H9 (cell line): ENCODE data around the gene TRAF3. TPM values are rescaled to one million over a fixed set of nuclear protein-coding genes. Genes with fewer than 3 reads are reported as not detected.

ENCODE experiments used
- DNase-seq: peaks from one replicate; pipeline ENCODE4 v3.0.0-alpha.2; 2017
- H2AFZ ChIP-seq: one replicate; pipeline ENCODE4 v1.6.1; 2013; ENCODE audit warnings: mild to moderate bottlenecking, low read length, control low read depth, moderate library complexity
- H2AK5ac ChIP-seq: 2 replicates; pipeline ENCODE4 v1.6.1; 2013; ENCODE audit warnings: low read length, control low read depth, mixed read lengths; ENCODE audit not compliant: insufficient read length
- H2BK120ac ChIP-seq: one replicate; pipeline ENCODE4 v1.6.1; 2013; ENCODE audit warnings: low read depth, mild to moderate bottlenecking, low read length, control low read depth, inconsistent platforms; ENCODE audit not compliant: poor library complexity, severe bottlenecking
- H2BK12ac ChIP-seq: 2 replicates; pipeline ENCODE4 v1.6.1; 2013; ENCODE audit warnings: low read length, control low read depth, mixed read lengths, low read depth; ENCODE audit not compliant: insufficient read length
- H2BK15ac ChIP-seq: 2 replicates; pipeline ENCODE4 v1.6.1; 2013; ENCODE audit warnings: low read depth, low read length, control low read depth
- H2BK20ac ChIP-seq: one replicate; pipeline ENCODE4 v1.6.1; 2013; ENCODE audit warnings: low read depth, mild to moderate bottlenecking, low read length, control low read depth, inconsistent platforms; ENCODE audit not compliant: poor library complexity, severe bottlenecking
- H2BK5ac ChIP-seq: 2 replicates; pipeline ENCODE4 v1.6.1; 2013; ENCODE audit warnings: low read length, control low read depth, mixed read lengths; ENCODE audit not compliant: insufficient read length
- H3K14ac ChIP-seq: 2 replicates; pipeline ENCODE4 v1.6.1; 2013; ENCODE audit warnings: low read length, control low read depth; ENCODE audit not compliant: insufficient read depth
- H3K18ac ChIP-seq: 2 replicates; pipeline ENCODE4 v1.6.1; 2013; ENCODE audit warnings: low read depth, mild to moderate bottlenecking, mixed read lengths, low read length, control low read depth; ENCODE audit not compliant: insufficient read length
- H3K23ac ChIP-seq: 2 replicates; pipeline ENCODE4 v1.6.1; 2013; ENCODE audit warnings: low read length, control low read depth, mixed read lengths, low read depth; ENCODE audit not compliant: insufficient read length
- H3K23me2 ChIP-seq: 2 replicates; pipeline ENCODE4 v1.6.1; 2013; ENCODE audit warnings: low read depth, mild to moderate bottlenecking, mixed read lengths, low read length, control low read depth; ENCODE audit not compliant: insufficient read length, poor library complexity, severe bottlenecking
- H3K27ac ChIP-seq: 2 replicates; pipeline ENCODE4 v1.5.1; 2013; ENCODE audit warnings: low read length, control low read depth, mixed read lengths, low read depth; ENCODE audit not compliant: insufficient read length
- H3K27me3 ChIP-seq: 2 replicates; pipeline ENCODE4 v1.6.1; 2013; ENCODE audit warnings: low read length, control low read depth, inconsistent platforms; ENCODE audit not compliant: insufficient read depth
- H3K4ac ChIP-seq: 2 replicates; pipeline ENCODE4 v1.6.1; 2013; ENCODE audit warnings: low read depth, mild to moderate bottlenecking, control low read depth, inconsistent platforms, low read length, moderate library complexity
- H3K4me1 ChIP-seq: 2 replicates; pipeline ENCODE4 v1.6.1; 2013; ENCODE audit warnings: low read length, control low read depth, inconsistent platforms; ENCODE audit not compliant: insufficient read depth
- H3K4me2 ChIP-seq: 2 replicates; pipeline ENCODE4 v1.6.1; 2013; ENCODE audit warnings: low read length, control low read depth, mixed read lengths; ENCODE audit not compliant: insufficient read length, insufficient read depth
- H3K56ac ChIP-seq: 2 replicates; pipeline ENCODE4 v1.6.1; 2013; ENCODE audit warnings: low read depth, mild to moderate bottlenecking, mixed read lengths, low read length, control low read depth; ENCODE audit not compliant: insufficient read length
- H3K79me1 ChIP-seq: 2 replicates; pipeline ENCODE4 v1.6.1; 2013; ENCODE audit warnings: low read depth, mild to moderate bottlenecking, moderate library complexity, low read length, control low read depth, inconsistent platforms; ENCODE audit not compliant: insufficient read depth, poor library complexity, severe bottlenecking
- H3K79me2 ChIP-seq: 2 replicates; pipeline ENCODE4 v1.6.1; 2013; ENCODE audit warnings: low read length, control low read depth, inconsistent platforms; ENCODE audit not compliant: insufficient read depth
- H3K9ac ChIP-seq: 2 replicates; pipeline ENCODE4 v1.6.1; 2013; ENCODE audit warnings: low read length, control low read depth, mixed read lengths; ENCODE audit not compliant: insufficient read length; ENCODE audit errors: extremely low read depth
- H3K9me3 ChIP-seq: one replicate; pipeline ENCODE4 v1.6.1; 2013; ENCODE audit warnings: low read depth, low read length, inconsistent platforms; ENCODE audit not compliant: control insufficient read depth
- H3T11ph ChIP-seq: one replicate; pipeline ENCODE4 v1.6.1; 2013; ENCODE audit warnings: mild to moderate bottlenecking, low read length, control low read depth, inconsistent platforms
- H4K20me1 ChIP-seq: one replicate; pipeline ENCODE4 v1.6.1; 2013; ENCODE audit not compliant: control insufficient read depth, insufficient read length, insufficient read depth
- H4K5ac ChIP-seq: 2 replicates; pipeline ENCODE4 v1.6.1; 2013; ENCODE audit warnings: low read depth, mild to moderate bottlenecking, mixed read lengths, low read length, control low read depth; ENCODE audit not compliant: insufficient read length
- H4K8ac ChIP-seq: replicated peaks from 2 replicates; pipeline ENCODE4 v1.6.1; 2013; ENCODE audit warnings: low read length, control low read depth, mixed read lengths, low read depth; ENCODE audit not compliant: insufficient read length
- H4K91ac ChIP-seq: 2 replicates; pipeline ENCODE4 v1.6.1; 2013; ENCODE audit warnings: low read depth, mild to moderate bottlenecking, moderate library complexity, mixed read lengths, low read length, control low read depth; ENCODE audit not compliant: insufficient read length
- H3K27ac Mint-ChIP-seq, 3 experiments: 2 replicates in 2 of 3; 3 replicates in 1 of 3; pipeline ENCODE4 v1.8.0; 2020 to 2021; ENCODE audit warnings: mixed read lengths in 3 of 3, mild to moderate bottlenecking in 1 of 3, moderate library complexity in 1 of 3
- H3K27me3 Mint-ChIP-seq: 2 replicates; pipeline ENCODE4 v1.8.0; 2021; ENCODE audit warnings: low read depth, mild to moderate bottlenecking, moderate library complexity, mixed read lengths
- H3K36me3 Mint-ChIP-seq, 3 experiments: 2 replicates in 2 of 3; 3 replicates in 1 of 3; pipeline ENCODE4 v1.8.0; 2020 to 2021; ENCODE audit warnings: low read depth in 3 of 3, mixed read lengths in 3 of 3; ENCODE audit not compliant: insufficient read depth in 1 of 3
- H3K4me1 Mint-ChIP-seq, 2 experiments: 2 replicates each; pipeline ENCODE4 v1.8.0; 2020; ENCODE audit warnings: mixed read lengths in 2 of 2
- H3K4me3 Mint-ChIP-seq, 2 experiments: 2 replicates in 1 of 2; 3 replicates in 1 of 2; pipeline ENCODE4 v1.8.0; 2020 to 2021; ENCODE audit warnings: mild to moderate bottlenecking in 2 of 2, mixed read lengths in 2 of 2, moderate library complexity in 1 of 2
- H3K9me3 Mint-ChIP-seq, 2 experiments: 2 replicates in 1 of 2; 3 replicates in 1 of 2; pipeline ENCODE4 v1.8.0; 2020; ENCODE audit warnings: mild to moderate bottlenecking in 2 of 2, mixed read lengths in 2 of 2, moderate library complexity in 1 of 2
- CTCF ChIP-seq: fragments of 200-600 bp; sonication (generic); conservative IDR thresholded peaks from 3 replicates; pipeline ENCODE4 v1.8.0; 2021; ENCODE audit warnings: antibody characterized with exemption, mild to moderate bottlenecking
- WGBS: extraction: QIAGEN DNeasy Blood & Tissue Kit; methylation state at CpG from one replicate; pipeline ENCODE4 v1.1.7; 2013; ENCODE audit warnings: missing lambda C conversion rate, low lambda C conversion rate, mixed read lengths; ENCODE audit not compliant: insufficient read length; ENCODE audit errors: extremely low coverage; 5-methylcytosine and 5-hydroxymethylcytosine counted together
- total RNA-seq: library from RNA; stranded (reverse); gene quantifications from 2 replicates; pipeline ENCODE4 v1.2.1, GENCODE V29; 2021

TRAF3 gene
- total RNA-seq, 1 experiment from 2014 or later = 9.6 TPM

- Histone ChIP-seq H2BK12ac (no peak overlapping the region), H4K5ac (no peak overlapping the region), H3K27ac (no peak overlapping the region), H3K4ac (no peak overlapping the region), H2AK5ac (no peak overlapping the region), H4K20me1 (no peaks in the 10 kb centered on the region), H2BK20ac (no peak overlapping the region), H3K27me3 (no peaks in the 10 kb centered on the region), H2AFZ (no peak overlapping the region), H3K14ac (no peak overlapping the region; the same call in 1 of the 2 replicates), H3K4me2 (no peak overlapping the region), H3K79me1 (no peaks in the 10 kb centered on the region), H4K91ac (no peak overlapping the region), H4K8ac (no peak overlapping the region), H3K56ac (no peak overlapping the region), H3K9me3 (no peaks in the 10 kb centered on the region), H2BK15ac (no peak overlapping the region), H2BK120ac (no peak overlapping the region), H2BK5ac (no peak overlapping the region), H3K23me2 (no peaks in the 10 kb centered on the region), H3K18ac (no peak overlapping the region), H3K4me1 (no peaks in the 10 kb centered on the region), H3K79me2 (no peaks in the 10 kb centered on the region), H3K9ac (no peak overlapping the region), H3T11ph (no peak overlapping the region), H3K23ac (no peak overlapping the region)
- WGBS = no CpG with 5 or more reads among the region's 6 CpGs
- Mint-ChIP-seq H3K27ac (no peak overlapping the region), H3K36me3 (0 out of 7 replicates have a peak, but pooled peaks cover 0 to 3% (median 0%) of the 10 kb centered on the region in 3 experiments), H3K4me1 (peaks cover 2 to 3% of the 10 kb centered on the region in 2 experiments; a peak in 3 of 4 replicates), H3K27me3 (no peaks in the 10 kb centered on the region), H3K4me3 (no peak overlapping the region), H3K9me3 (no peaks in the 10 kb centered on the region)
- TF ChIP-seq CTCF = peak; percentile 49
- DNase-seq = no peak
Measured at GRCh38 chr14:102878174-102878969, 101.1 kb downstream of the TRAF3 start.
